K562 (cell line): ENCODE data around the gene GRWD1. TPM values are rescaled to one million over a fixed set of nuclear protein-coding genes. Genes with fewer than 3 reads are reported as not detected.
A peak's percentile ranks its signal among the peaks of the same experiment; 100 is the strongest.

Experiments
- ASH1L ChIP-seq: fragments of 450-650 bp; IDR thresholded peaks from 2 replicates; pipeline ENCODE4 v1.6.1; 2018; ENCODE audit warnings: borderline replicate concordance, mild to moderate bottlenecking, low read depth; ENCODE audit not compliant: partially characterized antibody
- ATF3 ChIP-seq, 2 experiments: fragments of 450-650 bp in 1 of 2; sonication (generic) in 1 of 2; formaldehyde crosslinking in 1 of 2; IDR thresholded peaks in 1 of 2; conservative IDR thresholded peaks in 1 of 2; 2 replicates each; pipeline versions ENCODE4 v1.6.1 to v1.8.1; 2016 to 2023; ENCODE audit warnings: mild to moderate bottlenecking in 2 of 2, moderate library complexity in 2 of 2, inconsistent platforms in 1 of 2, missing genetic modification reagents in 1 of 2
- CBX1 ChIP-seq: sonication (generic); IDR thresholded peaks from 2 replicates; pipeline ENCODE4 v1.6.1; 2016; ENCODE audit warnings: antibody characterized with exemption, low read depth, mild to moderate bottlenecking
- ETS1 ChIP-seq: conservative IDR thresholded peaks from 2 replicates; pipeline ENCODE4 v1.6.1; 2011; ENCODE audit warnings: low read depth, mild to moderate bottlenecking, low read length; ENCODE audit not compliant: control insufficient read depth
- HDAC3 ChIP-seq: fragments of 450-650 bp; IDR thresholded peaks from 2 replicates; pipeline ENCODE4 v1.6.1; 2018; ENCODE audit warnings: borderline replicate concordance, mild to moderate bottlenecking, moderate library complexity; ENCODE audit not compliant: partially characterized antibody
- MAZ ChIP-seq, 2 experiments: fragments of 450-650 bp in 1 of 2; sonication (generic) in 1 of 2; formaldehyde crosslinking; IDR thresholded peaks in 1 of 2; conservative IDR thresholded peaks in 1 of 2; 2 replicates each; pipeline versions ENCODE4 v1.4.0 to v1.5.0; 2020; ENCODE audit warnings: mild to moderate bottlenecking in 1 of 2, missing genetic modification reagents in 1 of 2
- NR4A1 ChIP-seq, 2 experiments: fragments of 250-450 bp in 1 of 2; fragments of 450-650 bp in 1 of 2; sonication (Bioruptor Pico) in 1 of 2; IDR thresholded peaks; 2 replicates each; pipeline versions ENCODE4 v1.4.0 to v1.6.1; 2016 to 2020; ENCODE audit warnings: mild to moderate bottlenecking in 2 of 2, missing compliant biosample characterization in 1 of 2, missing genetic modification characterization in 1 of 2, moderate library complexity in 1 of 2
- RBM25 ChIP-seq: fragments of 200-400 bp; formaldehyde crosslinking; IDR thresholded peaks from 2 replicates; pipeline ENCODE4 v1.6.1; 2018; ENCODE audit warnings: low read length, low read depth, moderate library complexity; ENCODE audit not compliant: severe bottlenecking
- RERE ChIP-seq: sonication (generic); formaldehyde crosslinking; IDR thresholded peaks from 2 replicates; pipeline ENCODE4 v1.8.0; 2023; ENCODE audit warnings: missing genetic modification reagents, mild to moderate bottlenecking, borderline replicate concordance
- SAFB2 ChIP-seq: fragments of 200-400 bp; formaldehyde crosslinking; IDR thresholded peaks from 2 replicates; pipeline ENCODE4 v1.6.1; 2018; ENCODE audit warnings: borderline replicate concordance, low read length, low read depth, moderate library complexity; ENCODE audit not compliant: severe bottlenecking
- SRSF1 ChIP-seq: fragments of 200-400 bp; formaldehyde crosslinking; IDR thresholded peaks from 2 replicates; pipeline ENCODE4 v1.6.1; 2017; ENCODE audit warnings: mild to moderate bottlenecking, low read depth, low read length, moderate library complexity
- TRIM24 ChIP-seq, 2 experiments: fragments of 450-650 bp; IDR thresholded peaks; 2 replicates each; pipeline ENCODE4 v1.6.1; 2016
- ZBTB5 ChIP-seq: fragments of 450-650 bp; IDR thresholded peaks from 2 replicates; pipeline ENCODE4 v1.6.1; 2017; ENCODE audit warnings: antibody characterized with exemption
- ZNF217 ChIP-seq: sonication (generic); formaldehyde crosslinking; IDR thresholded peaks from 2 replicates; pipeline ENCODE4 v1.8.0; 2022; ENCODE audit warnings: mild to moderate bottlenecking, missing genetic modification reagents
- ZNF695 ChIP-seq: fragments of 450-650 bp; formaldehyde crosslinking; IDR thresholded peaks from 2 replicates; pipeline ENCODE4 v1.4.0; 2020; ENCODE audit warnings: mild to moderate bottlenecking, moderate library complexity
- ZSCAN29 ChIP-seq: fragments of 450-650 bp; IDR thresholded peaks from 2 replicates; pipeline ENCODE4 v1.6.1; 2017
- polyA plus RNA-seq, 8 experiments: library from polyadenylated mRNA; depleted of rRNA in 4 of 8; stranded (reverse) in 5 of 8; unstranded in 3 of 8; fragments of >200 nt; fragmentation: Nextera tagmentation in 2 of 8; fragmentation: Illumina TruSeq in 1 of 8; extraction: Ambion mirVana in 2 of 8; extraction: Trizol in 1 of 8; gene quantifications; 2 replicates each; pipeline versions ENCODE4 v1.2.1 to v1.2.3, GENCODE V29; 2011 to 2014; ENCODE audit warnings: inconsistent platforms in 1 of 8, missing spikeins in 1 of 8
- total RNA-seq, 7 experiments: library from RNA; depleted of rRNA in 6 of 7; stranded (reverse); fragments of >200 nt in 6 of 7; fragmentation: Illumina TruSeq in 2 of 7; extraction: Trizol in 2 of 7; gene quantifications; 2 replicates each; pipeline versions ENCODE4 v1.2.1 to v1.2.3, GENCODE V29; 2011 to 2021; ENCODE audit warnings: low replicate concordance in 1 of 7

Gene GRWD1
- total and polyA plus RNA-seq, 9 of the 15 experiments (the other 6 are each of a cell fraction or from before 2014, with no cell fraction given) = 1.5 to 87.2 (median 24.5) TPM

- TF ChIP-seq ZBTB5 (peak; percentile 52; the same call in 1 of the 2 replicates), NR4A1 (CRISPR knock-in tag; IDR thresholded peaks at IDR 0.05) (no peak), NR4A1 (tag; IDR thresholded peaks at IDR 0.05) (no peak), SRSF1 (no peak), RBM25 (no peak), TRIM24 (IDR thresholded peaks at IDR 0.05) (peak; percentile 73 to 88), MAZ (CRISPR knock-in tag; conservative IDR thresholded peaks at IDR 0.05 in 1 of 2, IDR thresholded peaks at IDR 0.05 in 1 of 2) (peak; percentile 69 to 76), HDAC3 (no peak), SAFB2 (no peak), ETS1 (0 out of 2 replicates have a peak, but pooled peaks have one; percentile 26), ZNF695 (CRISPR knock-in tag) (no peak), ZSCAN29 (no peak), ASH1L (peak; percentile 40), CBX1 (no peak), ZNF217 (CRISPR knock-in tag) (no peak), RERE (CRISPR knock-in tag) (no peak), ATF3 (IDR thresholded peaks at IDR 0.05) (no peak), ATF3 (CRISPR knock-in tag; conservative IDR thresholded peaks at IDR 0.05) (no peak)
Observed at GRCh38 chr19:48501494-48502349, 55.9 kb downstream of the GRWD1 start (continued).
